Measurements from ENCODE around the gene DGUOK.

Gene DGUOK

DNA sequence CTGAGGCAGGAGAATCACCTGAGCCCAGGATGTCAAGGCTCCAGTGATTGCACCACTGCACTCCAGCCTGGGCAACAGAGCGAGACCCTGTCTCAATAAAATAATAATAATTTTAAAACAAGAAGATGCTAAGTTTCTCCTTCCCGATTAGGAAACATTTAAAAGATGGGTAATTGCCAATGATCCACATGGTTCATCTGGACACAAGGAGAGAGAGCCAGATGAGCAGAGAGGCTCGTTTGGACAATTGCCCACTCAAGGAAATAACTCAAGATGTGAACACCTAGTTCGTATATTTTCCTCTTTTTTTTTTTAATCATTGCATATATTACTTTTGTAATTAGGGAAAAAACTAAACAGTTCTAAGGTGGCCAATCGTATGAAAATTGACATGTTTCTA, 37.5 kb upstream of the DGUOK start:
- DNase-seq (ENCODE audit: low read depth) = no peak
- H3K4me3 ChIP-seq (replicated peaks; ENCODE audit: low read depth, low read length) = no peak overlapping the region
- TF ChIP-seq, protein P1, sequence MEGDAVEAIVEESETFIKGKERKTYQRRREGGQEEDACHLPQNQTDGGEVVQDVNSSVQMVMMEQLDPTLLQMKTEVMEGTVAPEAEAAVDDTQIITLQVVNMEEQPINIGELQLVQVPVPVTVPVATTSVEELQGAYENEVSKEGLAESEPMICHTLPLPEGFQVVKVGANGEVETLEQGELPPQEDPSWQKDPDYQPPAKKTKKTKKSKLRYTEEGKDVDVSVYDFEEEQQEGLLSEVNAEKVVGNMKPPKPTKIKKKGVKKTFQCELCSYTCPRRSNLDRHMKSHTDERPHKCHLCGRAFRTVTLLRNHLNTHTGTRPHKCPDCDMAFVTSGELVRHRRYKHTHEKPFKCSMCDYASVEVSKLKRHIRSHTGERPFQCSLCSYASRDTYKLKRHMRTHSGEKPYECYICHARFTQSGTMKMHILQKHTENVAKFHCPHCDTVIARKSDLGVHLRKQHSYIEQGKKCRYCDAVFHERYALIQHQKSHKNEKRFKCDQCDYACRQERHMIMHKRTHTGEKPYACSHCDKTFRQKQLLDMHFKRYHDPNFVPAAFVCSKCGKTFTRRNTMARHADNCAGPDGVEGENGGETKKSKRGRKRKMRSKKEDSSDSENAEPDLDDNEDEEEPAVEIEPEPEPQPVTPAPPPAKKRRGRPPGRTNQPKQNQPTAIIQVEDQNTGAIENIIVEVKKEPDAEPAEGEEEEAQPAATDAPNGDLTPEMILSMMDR (IDR thresholded peaks at IDR 0.05; ENCODE audit: low read length, missing control alignments) = no peak

DNA sequence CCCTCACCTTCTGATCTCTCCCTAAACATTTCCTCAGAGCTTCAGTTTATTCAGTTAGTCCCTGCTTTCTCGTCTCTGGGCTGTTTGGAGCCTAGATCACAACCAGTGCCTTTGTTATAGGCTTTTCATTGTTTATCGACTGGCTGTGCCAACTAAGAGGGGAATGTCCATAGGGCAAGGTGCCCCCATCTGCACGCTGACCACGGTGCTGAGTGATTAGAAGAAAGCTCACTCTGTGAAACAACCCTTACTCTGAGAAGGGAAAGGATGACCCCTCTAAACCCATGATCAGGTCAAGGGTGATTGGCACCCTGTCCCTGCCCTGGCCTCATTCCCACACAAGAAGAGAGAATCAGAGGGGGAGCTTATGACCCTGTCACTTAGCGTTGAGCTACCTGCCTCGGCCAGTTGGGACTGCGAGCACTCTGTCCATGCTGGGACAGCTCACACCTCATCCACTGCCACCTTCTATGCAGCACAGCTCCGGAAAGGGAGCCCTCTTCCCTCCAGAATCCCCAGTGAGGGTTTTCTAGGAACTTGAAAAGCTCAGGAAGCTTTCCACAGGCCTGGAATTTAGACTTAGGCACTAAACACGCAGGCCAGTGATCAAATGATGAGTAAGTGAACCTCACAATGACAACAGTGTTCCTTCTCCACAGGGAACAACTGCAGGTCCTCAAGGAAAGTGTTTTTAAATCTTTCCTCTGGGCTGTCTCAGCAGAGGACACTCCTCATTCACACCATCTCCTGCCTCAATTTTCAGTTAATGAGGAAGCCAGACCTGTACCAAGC, 36.2 kb upstream of the DGUOK start:
- no peak overlapping the region for H3K4me3 ChIP-seq (replicated peaks; ENCODE audit: low read depth, low read length)
- TF ChIP-seq, protein P1 (IDR thresholded peaks at IDR 0.05; ENCODE audit: low read length, missing control alignments) = no peak
- DNase-seq (ENCODE audit: low read depth) = no peak

DNA sequence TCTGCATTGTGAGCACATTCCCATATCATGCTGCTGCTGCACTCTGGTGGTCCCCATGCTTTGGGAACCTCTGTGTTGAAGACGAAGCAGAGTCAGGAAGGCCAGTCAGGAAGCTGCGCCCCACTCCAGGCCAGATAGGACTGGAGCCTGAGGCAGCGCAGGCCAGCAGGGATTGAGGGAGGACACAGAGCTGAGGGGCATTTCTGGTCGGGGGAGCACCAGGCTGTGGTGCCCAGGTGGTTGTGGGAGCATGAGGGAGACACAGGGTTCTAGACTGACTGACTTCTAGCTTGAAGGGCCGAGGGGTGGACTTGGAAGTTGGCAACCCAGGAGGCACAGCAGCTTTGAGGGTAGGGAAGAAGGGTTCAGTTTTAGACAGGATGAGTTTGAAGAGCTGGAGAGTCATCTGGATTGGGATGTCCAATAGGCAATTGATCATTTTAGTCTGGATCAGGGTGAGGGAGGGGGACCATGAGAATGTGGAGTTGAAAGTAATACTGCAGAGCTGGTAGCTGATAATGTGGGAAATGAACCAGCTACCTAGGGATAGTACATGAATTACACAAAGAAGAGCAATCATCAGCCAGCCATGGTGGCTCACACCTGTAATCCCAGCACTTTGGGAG, 35.3 kb upstream of the DGUOK start:
- TF ChIP-seq, protein P1 (IDR thresholded peaks at IDR 0.05; ENCODE audit: low read length, missing control alignments) = no peak
- DNase-seq (ENCODE audit: low read depth) = no peak
- no peak overlapping the region for H3K4me3 ChIP-seq (replicated peaks; ENCODE audit: low read depth, low read length)

DNA sequence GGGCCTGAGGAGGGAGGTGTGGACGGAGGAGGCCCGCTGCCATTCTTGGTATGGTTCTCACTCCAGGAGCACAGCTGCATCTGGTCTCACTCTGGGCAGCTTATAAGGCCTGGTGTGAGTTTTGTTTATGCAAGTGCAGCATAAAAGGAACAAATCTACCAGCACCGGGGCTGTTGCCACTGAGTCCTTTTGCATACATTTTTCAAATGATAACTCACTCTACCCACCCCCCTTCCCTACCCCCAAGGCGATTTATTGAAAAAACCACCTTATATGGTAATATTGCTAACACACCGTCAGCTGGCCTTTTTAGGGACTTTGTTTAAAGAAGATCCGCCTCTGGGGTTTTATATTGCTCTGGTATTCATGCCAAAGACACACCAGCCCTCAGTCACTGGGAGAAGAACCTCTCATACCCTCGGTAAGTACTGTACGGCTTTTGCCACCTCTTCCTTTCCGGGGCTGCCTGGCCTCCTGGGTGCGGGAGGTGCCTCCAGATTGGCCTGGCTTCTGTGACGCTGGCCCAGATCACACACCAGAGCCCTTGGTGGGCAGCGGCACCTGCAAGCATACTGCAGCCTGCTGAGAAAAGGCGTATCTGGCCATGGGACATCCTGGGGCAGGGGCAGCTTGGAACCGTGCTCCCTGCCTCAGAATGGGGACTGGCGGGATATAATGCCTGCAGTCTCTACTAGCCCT, 33.9 kb upstream of the DGUOK start, which contains the start of gene ACTG2:
TSS of gene ACTG2 (plus strand) at position 378 of the 699 bp plus-strand sequence. CDS start 8,304 bp downstream, outside the sequence.
- no peak within 1 kb of the TSS for H3K4me3 ChIP-seq (replicated peaks; ENCODE audit: low read depth, low read length)
- TF ChIP-seq, protein P1 (IDR thresholded peaks at IDR 0.05; ENCODE audit: low read length, missing control alignments) = no peak
- no peak for DNase-seq (ENCODE audit: low read depth)

DNA sequence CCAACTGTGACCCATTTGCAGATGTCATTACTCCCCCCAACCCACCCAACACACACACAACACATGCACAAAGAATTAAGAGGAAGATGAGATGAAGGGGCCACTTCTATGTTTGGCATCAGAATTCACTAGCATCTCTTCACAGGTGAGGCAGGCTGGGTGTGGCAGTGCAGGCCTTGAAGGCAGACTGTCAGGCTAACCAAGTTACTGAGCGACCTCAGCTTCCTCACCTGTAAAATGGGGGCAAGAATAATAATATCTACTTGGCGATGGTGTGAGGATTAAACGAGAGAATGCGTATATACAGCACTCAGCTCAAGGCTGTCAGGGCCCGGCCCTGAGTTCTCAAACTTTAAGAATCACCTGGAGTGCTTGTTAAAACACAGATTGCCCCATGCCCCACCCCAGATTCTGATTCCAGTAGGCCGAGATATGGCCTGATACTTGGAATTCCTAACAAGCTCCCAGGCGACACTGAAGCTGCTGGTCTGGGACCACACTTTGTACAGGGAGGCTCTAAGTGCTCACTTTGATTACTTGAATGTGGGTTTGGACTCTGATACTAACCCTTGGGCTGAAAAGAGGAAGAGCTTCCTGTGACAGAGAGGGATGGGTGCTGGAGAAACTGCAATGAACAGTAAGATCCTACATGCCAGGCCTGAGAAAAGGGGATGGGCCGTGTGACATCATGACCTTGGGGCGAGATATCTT, 32.8 kb upstream of the DGUOK start:
- DNase-seq (ENCODE audit: low read depth) = no peak
- no peak overlapping the region for H3K4me3 ChIP-seq (replicated peaks; ENCODE audit: low read depth, low read length)
- TF ChIP-seq, protein P1 (IDR thresholded peaks at IDR 0.05; ENCODE audit: low read length, missing control alignments) = no peak

DNA sequence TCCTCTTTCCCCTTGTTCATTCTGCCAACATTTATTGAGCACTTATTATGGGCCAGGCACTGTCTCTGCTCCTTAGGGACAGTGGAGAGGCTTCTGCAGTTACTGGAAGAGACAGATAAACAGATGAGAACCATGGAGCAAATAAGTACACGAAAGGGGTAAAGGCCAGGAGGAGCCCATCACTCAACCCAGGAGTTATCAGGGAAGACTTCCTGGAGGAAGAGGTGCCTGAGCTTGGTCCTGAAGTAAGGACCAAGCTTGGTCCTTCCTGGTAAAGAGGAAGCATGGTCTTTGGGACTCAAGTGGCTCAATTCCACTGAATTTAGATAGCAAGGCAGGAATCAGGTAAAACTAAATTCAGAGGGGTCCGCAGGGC, 32.2 kb upstream of the DGUOK start:
- H3K4me3 ChIP-seq (replicated peaks; ENCODE audit: low read depth, low read length) = no peak overlapping the region
- DNase-seq (ENCODE audit: low read depth) = no peak
- TF ChIP-seq, protein P1 (IDR thresholded peaks at IDR 0.05; ENCODE audit: low read length, missing control alignments) = no peak

Data from fibroblast of pulmonary artery (primary cell).